GM19043 (cell line): Measurements from ENCODE around the gene CASP9.

ENCODE experiments used
- ATAC-seq: cut with Tn5 transposase; IDR thresholded peaks from one replicate; pipeline ENCODE4 v1.9.1; 2021; ENCODE audit warnings: low read depth; ENCODE audit not compliant: unreplicated experiment

Gene CASP9

GRCh38 chr1:15451014-15451722 lies 72.8 kb downstream of the CASP9 start:
- ATAC-seq, result no peak

- no peak for ATAC-seq
Measured at GRCh38 chr1:15449567-15449966, 74.4 kb downstream of the CASP9 start.

DNA sequence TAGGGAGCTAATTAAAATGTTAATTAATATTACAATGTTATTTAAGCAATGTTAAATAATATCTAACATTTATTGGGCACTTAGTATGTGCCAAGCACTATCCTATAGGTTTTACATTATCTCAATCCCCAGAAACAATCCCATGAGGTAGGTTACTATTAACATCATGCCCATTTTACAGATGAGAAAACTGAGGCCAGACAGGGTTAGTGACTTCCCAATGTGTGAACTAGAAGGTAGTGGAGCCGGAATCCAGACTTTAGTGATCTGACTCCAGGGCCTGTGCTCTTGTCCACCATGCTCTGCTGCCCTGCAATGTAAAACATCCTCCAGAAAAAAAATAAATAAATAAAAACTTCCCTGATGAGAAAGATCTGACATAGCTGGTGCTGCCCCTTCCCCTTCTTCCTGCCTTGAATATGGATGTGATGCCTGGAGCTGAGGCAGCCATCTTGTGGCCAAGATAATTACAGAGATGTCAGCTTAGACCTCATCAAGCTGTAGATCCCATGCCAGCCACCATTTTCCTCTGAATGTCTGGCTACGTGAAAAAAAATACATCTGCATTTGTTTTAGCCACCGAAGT lies 75.0 kb downstream of the CASP9 start:
- no peak for ATAC-seq

DNA sequence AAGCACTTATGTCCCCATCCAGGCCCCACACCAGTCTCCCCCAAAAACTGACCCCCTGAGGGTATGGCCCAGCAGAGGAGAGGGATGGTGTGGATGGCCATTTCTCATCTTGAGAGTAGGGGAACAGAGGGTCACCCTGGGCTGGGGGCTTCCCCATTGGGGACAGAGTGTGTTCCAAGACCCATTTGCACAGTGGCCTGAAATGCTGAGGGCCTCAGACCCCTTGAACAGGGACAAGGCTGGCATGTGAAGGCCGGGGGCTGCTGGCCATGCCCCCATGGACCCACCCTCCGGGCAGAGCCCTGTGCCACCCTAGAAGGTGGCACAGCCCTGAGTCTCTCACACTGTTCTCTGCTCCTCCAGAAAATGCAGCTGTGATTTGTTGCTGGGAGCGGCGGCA lies 77.8 kb downstream of the CASP9 start:
- no peak for ATAC-seq

DNA sequence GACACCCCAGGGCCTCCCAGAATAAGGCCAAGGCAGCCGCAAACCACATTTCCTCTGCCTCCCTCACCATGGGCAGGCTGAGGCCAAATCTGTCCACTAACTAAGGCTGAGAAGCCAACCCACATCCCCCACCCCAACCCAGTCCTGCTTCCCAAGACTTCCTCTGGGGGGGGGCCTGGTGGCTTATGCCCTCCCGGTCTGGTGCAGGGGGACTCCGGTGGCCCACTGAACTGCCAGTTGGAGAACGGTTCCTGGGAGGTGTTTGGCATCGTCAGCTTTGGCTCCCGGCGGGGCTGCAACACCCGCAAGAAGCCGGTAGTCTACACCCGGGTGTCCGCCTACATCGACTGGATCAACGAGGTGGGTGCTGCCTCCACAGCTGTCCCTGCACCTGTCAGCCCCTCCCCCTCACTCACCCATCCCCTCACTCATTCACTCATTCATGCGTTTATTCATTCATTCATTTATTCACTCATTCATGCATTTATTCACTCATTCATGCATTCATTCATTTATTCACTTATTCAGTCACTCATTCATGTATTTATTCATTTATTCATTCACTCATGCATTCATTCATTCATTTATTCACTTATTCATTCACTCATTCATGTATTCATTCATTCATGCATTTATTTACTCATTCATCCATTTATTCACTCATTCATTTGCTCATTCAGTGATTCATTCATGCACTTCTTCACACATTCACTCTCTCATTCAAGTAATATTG lies 78.5 kb downstream of the CASP9 start:
- ATAC-seq, result no peak

- no peak for ATAC-seq
Measured at GRCh38 chr1:15444468-15445389, 79.3 kb downstream of the CASP9 start.

GRCh38 chr1:15443281-15443680 lies 80.7 kb downstream of the CASP9 start:
- no peak for ATAC-seq

- ATAC-seq, result no peak
Measured at GRCh38 chr1:15442759-15443158, 81.3 kb downstream of the CASP9 start.

- no peak for ATAC-seq
Measured at GRCh38 chr1:15442119-15442518, 81.9 kb downstream of the CASP9 start.
